Glutamatergic neuron (in vitro differentiated cells): ENCODE measurements around the gene GLCCI1. TPM values are rescaled to one million over a fixed set of nuclear protein-coding genes. Genes with fewer than 3 reads are reported as not detected.
A peak's percentile ranks its signal among the peaks of the same experiment; 100 is the strongest.

Experiments
- DNase-seq: peaks from one replicate; pipeline ENCODE4 v3.0.0; 2022
- H3K27ac Mint-ChIP-seq: one replicate; pipeline ENCODE4 v1.8.0; 2020; ENCODE audit warnings: mild to moderate bottlenecking, mixed read lengths, inconsistent platforms; ENCODE audit not compliant: unreplicated experiment
- H3K27me3 Mint-ChIP-seq: one replicate; pipeline ENCODE4 v1.8.0; 2020; ENCODE audit warnings: mild to moderate bottlenecking, moderate library complexity, mixed read lengths, inconsistent platforms; ENCODE audit not compliant: unreplicated experiment
- H3K36me3 Mint-ChIP-seq: one replicate; pipeline ENCODE4 v1.8.0; 2020; ENCODE audit warnings: mild to moderate bottlenecking, mixed read lengths, inconsistent platforms; ENCODE audit not compliant: unreplicated experiment
- H3K4me1 Mint-ChIP-seq: one replicate; pipeline ENCODE4 v1.8.0; 2020; ENCODE audit warnings: mild to moderate bottlenecking, low read depth, mixed read lengths, inconsistent platforms; ENCODE audit not compliant: unreplicated experiment
- H3K4me3 Mint-ChIP-seq: one replicate; pipeline ENCODE4 v1.8.0; 2020; ENCODE audit warnings: mild to moderate bottlenecking, mixed read lengths, inconsistent platforms; ENCODE audit not compliant: unreplicated experiment
- H3K9me3 Mint-ChIP-seq: one replicate; pipeline ENCODE4 v1.8.0; 2020; ENCODE audit warnings: mild to moderate bottlenecking, moderate library complexity, mixed read lengths, inconsistent platforms; ENCODE audit not compliant: unreplicated experiment
- total RNA-seq: library from RNA; stranded (reverse); fragmentation: NEBNext Ultra II Directional; extraction: Animal tissue kit (Norgen Biotek cat#: 25700); gene quantifications from one replicate; pipeline ENCODE4 v1.2.1, GENCODE V29; 2021; ENCODE audit not compliant: unreplicated experiment
- TF ChIP-seq, protein P1 (sequence below): fragments of 200-600 bp; sonication (generic); IDR thresholded peaks from one replicate; pipeline ENCODE4 v1.5.0; 2021; ENCODE audit not compliant: partially characterized antibody, unreplicated experiment

GLCCI1 gene
- total RNA-seq, 1 donor from 2014 or later, result 30.7 TPM

GRCh38 chr7:7970531-7971307 lies 2.1 kb downstream of the GLCCI1 start:
- no peak for DNase-seq
- peaks cover 3% of the 10 kb centered on the region for H3K27me3 Mint-ChIP-seq

GRCh38 chr7:7971308-7972040 lies 2.9 kb downstream of the GLCCI1 start:
- no peaks in the 10 kb centered on the region for H3K4me1 Mint-ChIP-seq
- H3K27ac Mint-ChIP-seq, result no peak overlapping the region
- TF ChIP-seq, protein P1, sequence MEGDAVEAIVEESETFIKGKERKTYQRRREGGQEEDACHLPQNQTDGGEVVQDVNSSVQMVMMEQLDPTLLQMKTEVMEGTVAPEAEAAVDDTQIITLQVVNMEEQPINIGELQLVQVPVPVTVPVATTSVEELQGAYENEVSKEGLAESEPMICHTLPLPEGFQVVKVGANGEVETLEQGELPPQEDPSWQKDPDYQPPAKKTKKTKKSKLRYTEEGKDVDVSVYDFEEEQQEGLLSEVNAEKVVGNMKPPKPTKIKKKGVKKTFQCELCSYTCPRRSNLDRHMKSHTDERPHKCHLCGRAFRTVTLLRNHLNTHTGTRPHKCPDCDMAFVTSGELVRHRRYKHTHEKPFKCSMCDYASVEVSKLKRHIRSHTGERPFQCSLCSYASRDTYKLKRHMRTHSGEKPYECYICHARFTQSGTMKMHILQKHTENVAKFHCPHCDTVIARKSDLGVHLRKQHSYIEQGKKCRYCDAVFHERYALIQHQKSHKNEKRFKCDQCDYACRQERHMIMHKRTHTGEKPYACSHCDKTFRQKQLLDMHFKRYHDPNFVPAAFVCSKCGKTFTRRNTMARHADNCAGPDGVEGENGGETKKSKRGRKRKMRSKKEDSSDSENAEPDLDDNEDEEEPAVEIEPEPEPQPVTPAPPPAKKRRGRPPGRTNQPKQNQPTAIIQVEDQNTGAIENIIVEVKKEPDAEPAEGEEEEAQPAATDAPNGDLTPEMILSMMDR, result no peak
- H3K27me3 Mint-ChIP-seq, result peaks cover 3% of the 10 kb centered on the region
- DNase-seq, result no peak
- H3K9me3 Mint-ChIP-seq, result peaks cover 4% of the 10 kb centered on the region
- no peaks in the 10 kb centered on the region for H3K36me3 Mint-ChIP-seq
- H3K4me3 Mint-ChIP-seq, result no peak overlapping the region

More at GRCh38 chr7:7970531-7971307, 2.1 kb downstream of the GLCCI1 start:
- TF ChIP-seq, protein P1, result no peak
- H3K4me1 Mint-ChIP-seq, result no peaks in the 10 kb centered on the region
- H3K4me3 Mint-ChIP-seq, result no peak overlapping the region
- peaks cover 4% of the 10 kb centered on the region for H3K9me3 Mint-ChIP-seq
- no peaks in the 10 kb centered on the region for H3K36me3 Mint-ChIP-seq
- no peak overlapping the region for H3K27ac Mint-ChIP-seq

GRCh38 chr7:7972128-7972527 lies 3.5 kb downstream of the GLCCI1 start:
- Mint-ChIP-seq H3K4me3 (no peak overlapping the region), H3K9me3 (peaks cover 4% of the 10 kb centered on the region), H3K27ac (no peak overlapping the region), H3K36me3 (no peaks in the 10 kb centered on the region), H3K27me3 (peaks cover 3% of the 10 kb centered on the region), H3K4me1 (no peaks in the 10 kb centered on the region)
- TF ChIP-seq, protein P1, result no peak
- DNase-seq, result peak; percentile 29

- Mint-ChIP-seq H3K4me3 (peak overlapping the region; percentile 65), H3K36me3 (no peaks in the 10 kb centered on the region), H3K9me3 (peaks cover 1% of the 10 kb centered on the region), H3K27me3 (peaks cover 3% of the 10 kb centered on the region), H3K27ac (no peak overlapping the region), H3K4me1 (no peaks in the 10 kb centered on the region)
- no peak for DNase-seq
- TF ChIP-seq, protein P1, result no peak
Observed at GRCh38 chr7:7972922-7973594, 4.5 kb downstream of the GLCCI1 start.

DNA sequence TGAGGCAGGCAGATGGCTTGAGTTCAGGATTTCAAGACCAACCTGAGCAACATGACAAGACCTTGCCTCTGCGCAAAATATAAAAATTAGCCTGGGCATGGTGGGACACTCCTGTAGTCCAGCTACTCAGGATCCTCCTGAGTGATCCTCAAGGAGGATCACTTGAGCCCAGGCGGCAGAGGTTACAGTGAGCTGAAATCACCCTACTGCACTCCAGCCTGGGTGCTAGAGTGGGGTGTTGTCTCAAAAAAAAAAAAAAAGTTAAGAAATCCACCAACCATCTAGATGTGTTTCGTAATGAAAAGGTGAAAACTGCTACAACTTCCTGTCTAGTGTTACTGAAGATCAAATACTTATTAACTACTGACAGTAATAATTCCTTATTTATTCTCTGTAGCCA lies 8.1 kb downstream of the GLCCI1 start:
- Mint-ChIP-seq H3K4me3 (no peak overlapping the region), H3K27ac (no peak overlapping the region), H3K27me3 (peaks cover 2% of the 10 kb centered on the region), H3K9me3 (no peaks in the 10 kb centered on the region), H3K4me1 (no peaks in the 10 kb centered on the region), H3K36me3 (no peaks in the 10 kb centered on the region)
- DNase-seq, result no peak
- TF ChIP-seq, protein P1, result no peak
